HG03280 (cell line): ENCODE data around the gene APBA2.

Experiments
- ATAC-seq: cut with Tn5 transposase; IDR thresholded peaks from one replicate; pipeline ENCODE4 v1.9.1; 2021; ENCODE audit warnings: mild to moderate bottlenecking, moderate library complexity; ENCODE audit not compliant: unreplicated experiment

The APBA2 gene

DNA sequence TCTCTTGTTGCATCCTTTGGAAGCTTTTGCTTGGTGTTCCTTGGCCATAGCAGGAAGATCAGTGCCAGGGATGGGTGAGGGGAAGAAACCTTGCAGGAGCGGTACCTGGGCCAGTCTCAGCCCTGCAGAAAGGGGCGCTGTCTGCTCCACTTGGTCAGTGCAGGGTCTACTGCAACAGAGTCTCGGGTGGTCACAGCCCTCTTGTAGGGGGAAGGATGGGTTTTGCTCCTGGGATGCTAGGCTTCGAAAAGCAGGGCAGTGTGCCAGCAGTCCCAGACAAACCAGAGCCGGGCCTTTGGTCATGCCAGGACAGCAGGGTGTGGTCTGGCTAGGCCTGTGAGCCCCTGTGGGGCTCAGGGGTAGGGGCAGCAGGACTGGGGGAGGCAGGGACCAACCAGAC lies 186.7 kb downstream of the APBA2 start:
- ATAC-seq = no peak

DNA sequence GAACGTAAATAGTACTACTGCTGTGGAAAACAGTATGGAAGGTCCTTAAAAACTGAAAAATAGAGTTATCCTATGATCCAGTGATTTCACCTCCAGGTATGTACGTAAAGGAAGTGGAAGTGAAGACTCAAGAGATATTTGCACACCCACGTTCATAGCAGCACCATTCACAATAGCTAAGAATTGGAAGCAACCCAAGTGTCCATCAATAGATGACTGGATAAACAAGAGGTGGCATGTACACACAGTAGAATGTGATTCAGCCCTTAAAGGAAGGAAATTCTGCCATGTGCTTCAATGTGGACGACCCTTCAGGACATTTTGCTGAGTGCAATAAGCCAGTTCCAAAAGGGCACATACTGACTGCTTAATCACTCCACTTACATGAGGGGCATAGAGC lies 188.3 kb downstream of the APBA2 start:
- no peak for ATAC-seq

DNA sequence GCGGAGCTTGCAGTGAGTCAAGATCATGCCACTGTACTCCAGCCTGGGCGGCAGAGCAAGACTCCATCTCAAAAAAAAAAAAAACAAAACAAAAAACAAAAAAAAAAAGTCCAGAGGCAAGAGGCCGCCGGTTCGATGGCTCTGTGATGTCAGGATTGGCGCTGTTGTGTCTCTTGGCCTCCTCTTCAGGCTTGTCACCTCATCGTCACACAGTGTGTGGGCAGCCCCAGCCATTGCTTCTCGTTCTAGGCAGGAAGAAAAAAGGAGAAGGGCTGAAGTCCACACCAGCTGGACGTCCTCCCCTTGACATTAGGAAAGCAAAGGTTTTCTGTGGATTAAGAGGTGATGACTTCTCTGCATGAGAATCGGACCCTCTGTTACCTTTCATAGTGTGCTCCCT lies 192.8 kb downstream of the APBA2 start:
- ATAC-seq = no peak

DNA sequence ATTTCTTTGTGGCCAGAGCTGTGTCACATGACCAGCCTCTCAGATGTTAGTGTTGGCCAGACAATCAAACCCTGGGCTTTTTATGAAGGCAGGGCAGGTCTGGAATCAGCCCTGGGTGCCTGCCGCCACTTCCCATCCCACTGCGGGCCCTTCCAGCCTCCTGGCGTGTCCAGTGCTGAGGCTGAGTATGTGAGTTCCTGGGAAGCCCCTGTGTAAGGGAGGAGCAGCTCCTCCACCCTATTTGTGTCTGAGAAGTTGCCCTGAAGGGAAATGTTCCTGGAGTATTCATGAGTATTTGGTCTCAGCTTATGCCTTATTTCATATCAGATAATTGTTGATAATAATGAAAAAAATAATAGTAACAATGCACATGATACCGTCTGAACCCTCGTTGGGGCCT lies 193.7 kb downstream of the APBA2 start:
- no peak for ATAC-seq

DNA sequence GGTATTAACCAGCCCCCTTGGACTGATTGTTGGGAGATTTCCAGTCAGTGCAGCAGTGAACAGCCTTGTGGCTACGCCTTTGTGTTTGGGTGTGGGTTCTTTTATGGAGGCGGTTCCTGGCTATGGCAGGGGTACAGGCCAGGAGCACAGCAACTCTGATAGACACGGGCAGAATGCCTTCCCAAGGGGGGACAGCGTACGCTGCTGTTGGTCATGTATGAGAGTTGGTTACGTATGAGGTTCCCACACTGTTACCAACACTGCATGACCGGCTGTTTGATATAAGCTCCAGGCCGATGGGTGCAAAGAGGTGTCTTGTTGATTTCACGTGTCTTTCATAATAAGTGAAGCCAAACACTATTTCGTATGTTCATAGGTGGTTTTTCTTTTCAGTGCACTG lies 196.0 kb downstream of the APBA2 start:
- ATAC-seq = no peak

DNA sequence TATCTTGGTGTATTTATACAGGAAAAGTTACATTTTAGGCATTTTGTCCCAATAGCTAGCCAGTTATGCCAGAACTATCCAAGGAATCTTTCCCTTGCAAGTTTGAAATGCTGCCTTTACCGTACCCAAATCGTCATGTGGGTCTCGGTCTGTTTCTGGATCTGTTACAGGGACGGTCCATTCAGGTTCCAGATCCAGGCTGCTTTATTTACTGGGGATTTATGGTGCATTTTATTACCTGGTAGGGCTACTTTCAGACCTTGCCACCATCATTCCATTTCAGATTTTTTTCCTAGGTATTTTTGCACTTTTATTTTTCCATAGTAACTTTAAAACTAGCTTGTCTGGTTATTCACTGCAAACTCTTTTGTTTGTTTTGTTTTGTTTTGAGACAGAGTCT lies 197.4 kb downstream of the APBA2 start:
- no peak for ATAC-seq

DNA sequence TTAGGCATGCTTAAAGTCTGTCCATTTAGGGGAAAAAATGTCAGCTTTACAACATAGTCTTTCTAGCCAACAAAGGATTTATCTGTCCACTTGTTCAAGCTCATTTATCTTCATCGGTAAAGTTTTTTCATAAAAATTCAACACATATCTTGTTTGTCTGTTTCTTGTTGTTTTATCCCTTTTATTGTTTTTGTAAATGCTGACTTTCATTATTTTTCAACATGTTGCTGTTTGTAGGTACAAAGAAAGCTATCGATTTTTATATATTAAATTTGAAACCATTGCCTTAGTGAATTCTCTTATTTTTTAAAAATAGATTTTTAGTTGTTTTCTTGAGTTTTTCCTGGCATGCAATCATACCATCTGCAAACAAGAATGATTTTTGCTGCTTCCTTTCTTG lies 198.1 kb downstream of the APBA2 start:
- no peak for ATAC-seq

DNA sequence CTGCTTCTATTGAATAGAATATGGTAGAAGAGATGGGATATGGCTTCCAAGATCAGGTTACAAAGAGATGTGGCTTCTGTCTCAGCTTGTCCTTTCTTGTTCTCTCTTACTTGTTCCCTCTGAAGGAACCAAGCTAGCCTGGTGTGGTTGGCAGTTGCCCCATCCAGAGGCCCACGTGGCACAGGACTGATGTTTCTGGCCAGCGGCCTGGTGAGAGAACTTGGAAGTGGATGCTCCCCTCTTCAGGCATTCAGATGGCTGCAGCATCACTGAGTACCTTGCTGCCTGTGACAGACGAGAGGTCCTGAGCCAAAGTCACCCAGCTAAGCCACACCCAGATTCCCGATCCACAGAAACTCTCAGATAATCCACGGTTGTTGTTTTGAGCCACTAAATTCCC lies 200.2 kb downstream of the APBA2 start:
- ATAC-seq = no peak

DNA sequence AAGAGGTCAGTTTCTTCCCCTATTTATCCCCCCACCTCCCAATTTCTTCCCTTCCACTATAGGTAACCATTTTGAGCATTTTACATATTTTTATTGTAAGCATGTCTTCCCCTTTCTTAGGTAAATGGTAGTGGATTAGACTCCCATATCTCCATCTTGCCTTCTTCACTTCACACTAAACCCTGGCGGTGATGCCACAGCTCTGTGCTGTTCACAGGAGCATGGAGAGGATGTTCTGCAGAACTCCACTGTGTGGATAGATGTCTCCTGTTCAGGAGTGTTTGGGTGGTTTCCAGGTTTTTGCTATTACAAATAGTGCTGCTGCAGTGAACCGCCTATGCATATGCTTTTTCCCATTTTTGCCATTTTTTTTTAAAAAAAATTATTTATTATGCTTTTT lies 201.1 kb downstream of the APBA2 start:
- ATAC-seq = no peak

DNA sequence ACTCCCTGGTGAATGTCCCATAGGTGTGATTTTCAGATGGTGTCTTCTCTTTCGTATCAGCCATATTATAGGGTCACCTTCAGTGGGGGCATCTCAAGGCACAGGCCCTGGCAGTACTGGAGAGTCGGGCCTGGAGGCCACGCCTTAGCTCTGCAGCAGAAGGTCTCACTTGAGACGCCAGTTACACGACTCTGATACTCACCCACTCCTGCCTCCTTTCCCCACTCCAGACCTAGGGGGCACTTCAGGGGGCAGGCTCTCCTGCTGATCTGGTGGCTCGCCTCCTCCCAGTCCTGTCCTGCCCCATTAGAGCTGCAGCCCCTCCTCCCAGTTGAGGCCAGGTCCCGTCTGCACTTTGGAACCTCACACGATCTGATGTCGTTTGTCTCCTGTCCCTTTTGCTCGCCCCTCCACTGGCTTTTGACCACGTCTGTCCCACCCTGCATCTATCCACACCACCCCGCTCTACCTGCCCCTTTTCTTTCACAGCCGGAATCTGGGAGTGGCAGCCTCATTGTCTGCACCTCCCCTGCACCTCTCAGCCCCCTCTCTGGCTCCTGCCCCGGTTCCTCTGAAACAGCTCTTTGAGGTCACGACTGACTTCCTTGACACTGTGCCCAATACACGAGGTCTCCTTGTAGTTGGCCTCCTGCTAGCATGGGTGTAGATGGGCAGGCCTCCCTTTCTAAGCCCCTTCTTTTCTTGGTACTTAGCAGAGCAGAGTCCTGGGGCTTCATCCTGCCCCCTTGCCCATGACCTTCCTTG lies 201.9 kb downstream of the APBA2 start:
- ATAC-seq = no peak

DNA sequence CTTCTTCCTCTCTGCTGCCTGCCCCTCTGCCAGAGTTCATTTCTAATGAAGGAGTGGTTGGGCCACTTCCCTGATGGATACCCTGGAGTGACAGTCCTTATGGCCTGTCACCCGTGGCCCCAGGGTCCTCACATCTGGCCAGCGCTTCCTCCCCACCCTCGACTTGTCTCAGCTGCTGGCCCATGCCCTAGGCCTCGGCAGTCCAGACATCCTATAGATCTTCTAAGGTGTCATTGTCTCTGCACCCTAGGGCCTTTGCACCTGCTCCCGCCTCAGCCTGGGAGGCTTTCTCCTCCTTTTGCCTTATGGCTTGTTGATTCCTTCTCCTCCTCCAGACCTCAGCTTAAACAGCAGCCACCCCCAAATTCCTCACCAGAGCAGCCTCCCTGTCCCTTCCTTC lies 202.9 kb downstream of the APBA2 start:
- no peak for ATAC-seq

DNA sequence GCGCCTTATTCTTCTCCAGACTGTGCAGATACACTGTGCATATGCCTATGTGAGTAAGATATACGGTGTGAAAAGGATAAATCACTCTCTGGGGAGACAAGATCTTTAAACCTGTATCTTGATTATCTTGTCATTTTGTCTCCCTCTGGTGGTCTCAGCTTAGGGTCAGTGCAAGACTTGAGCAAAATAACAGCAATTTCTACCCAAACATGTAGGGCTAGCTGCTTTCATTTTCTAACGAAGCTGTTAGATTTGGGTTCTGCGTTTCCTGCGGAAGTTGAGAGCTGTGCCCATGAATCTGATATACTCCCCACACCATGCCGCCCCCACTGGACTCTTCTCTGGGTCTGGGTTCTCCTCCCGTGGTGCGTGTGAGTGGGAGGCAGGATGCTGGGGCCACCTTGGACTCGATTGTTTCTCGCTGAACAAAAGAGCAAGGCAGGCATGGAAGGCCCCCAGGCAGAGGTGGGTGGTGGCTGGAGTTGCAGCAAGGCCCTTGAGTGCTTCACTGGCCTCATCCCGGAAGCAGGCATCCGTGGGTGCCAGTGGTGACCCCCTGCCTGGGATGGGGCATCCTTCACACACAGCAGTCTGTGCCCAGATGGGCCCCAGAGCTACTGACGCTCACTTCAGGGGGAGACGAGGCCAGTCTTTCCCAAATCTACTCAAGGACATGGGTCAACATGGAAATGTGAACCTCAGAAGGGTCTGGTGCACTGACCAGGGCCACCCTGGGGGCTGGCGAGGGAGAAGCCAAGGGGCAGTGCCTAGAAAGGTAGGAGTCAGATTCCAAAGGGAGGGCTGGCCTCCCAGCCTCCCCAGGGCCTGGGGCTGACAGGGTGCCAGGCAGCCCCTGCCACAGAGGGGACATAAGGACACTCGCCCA lies 204.2 kb downstream of the APBA2 start:
- ATAC-seq = no peak

DNA sequence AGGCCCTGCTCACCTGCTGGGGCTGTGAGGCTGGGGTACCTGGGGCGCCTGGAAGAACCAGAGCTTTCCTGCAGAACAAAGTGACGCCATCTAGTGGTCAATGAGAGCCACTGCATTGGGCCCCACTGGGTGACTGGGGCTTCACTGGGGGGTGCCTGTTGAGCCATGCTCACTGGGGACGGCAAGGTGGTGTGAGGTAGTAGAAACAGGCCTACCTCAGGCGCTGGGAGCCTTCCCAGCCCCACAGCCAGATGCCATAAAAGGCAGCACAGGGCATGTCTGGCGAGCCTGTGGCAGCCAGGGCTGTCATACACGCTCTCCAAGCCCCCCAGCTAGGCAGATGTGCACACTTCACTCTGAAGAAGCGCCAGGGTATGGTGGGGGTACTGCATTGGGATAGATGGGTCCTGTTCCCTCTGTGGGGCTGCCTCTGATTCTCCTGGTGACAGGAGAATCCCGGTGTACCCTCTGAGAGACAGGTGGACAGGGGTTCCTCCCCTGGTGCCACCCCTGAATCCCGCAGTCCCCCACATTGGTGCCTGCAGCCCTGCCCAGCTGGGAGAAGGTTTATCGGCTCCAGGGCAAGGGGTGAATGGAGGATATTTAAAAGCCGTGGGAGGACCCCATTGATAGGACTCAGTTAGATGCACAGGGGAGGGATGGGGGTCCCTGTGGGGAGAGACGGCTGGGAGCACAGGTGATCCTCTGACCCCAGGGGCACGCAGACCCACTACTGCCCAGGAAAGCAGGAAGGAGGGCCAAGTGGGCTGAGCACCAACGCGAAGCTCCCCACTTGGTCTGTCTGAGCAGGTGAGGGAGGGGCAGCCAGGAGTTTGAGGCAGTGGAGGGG lies 205.1 kb downstream of the APBA2 start:
- no peak for ATAC-seq

DNA sequence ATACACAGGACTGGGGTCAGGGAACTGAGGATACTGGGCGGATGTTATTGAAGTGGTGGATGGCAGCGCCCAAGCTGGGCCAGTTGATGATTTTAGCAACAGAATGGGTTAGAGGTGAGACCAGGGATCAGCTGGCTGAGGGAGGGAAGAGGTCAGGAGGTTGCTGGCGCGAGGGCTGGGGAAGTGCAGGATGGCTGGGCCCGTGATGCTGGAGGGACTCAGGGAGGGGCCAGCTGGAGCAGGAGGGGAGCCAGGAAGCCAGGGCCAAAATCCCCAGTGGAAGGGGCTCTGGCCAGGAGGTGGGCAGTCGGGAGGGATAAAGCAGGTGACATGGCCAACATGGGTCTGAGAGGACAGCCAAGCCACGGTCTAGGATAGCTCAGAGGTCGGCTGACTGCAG lies 205.9 kb downstream of the APBA2 start:
- ATAC-seq = no peak

DNA sequence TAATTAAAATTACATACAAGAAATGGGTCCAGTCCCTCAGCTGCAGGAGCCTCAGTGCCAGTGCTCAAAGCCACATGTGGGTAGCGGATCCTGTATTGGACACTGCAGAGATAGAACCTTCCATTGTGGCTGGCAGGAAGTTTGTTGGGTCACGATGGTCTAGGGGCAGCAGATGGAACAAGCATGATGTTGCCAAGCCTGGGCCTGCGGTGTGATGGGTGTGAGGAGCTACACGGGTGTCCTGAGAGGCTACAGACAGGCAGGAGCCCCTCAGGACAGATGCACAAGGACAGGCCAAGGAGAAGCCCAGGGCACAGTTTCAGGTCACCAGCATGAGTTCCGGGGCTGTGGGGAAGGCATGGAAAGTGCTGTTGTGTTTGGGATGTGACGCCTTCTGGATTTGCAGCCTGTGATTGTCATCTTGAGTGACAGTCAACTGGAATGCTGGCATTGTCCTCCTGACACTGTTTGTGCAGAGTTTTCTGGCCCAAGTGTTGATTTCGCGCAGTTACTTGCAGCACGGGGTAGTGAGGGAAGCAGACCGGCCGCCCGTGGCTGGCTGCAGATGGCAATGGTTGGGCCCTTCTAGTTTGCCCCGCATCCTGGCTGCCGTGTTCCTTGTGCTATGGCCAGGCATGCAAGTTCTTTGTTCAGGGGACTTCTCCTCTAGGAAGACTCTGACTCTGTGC lies 206.7 kb downstream of the APBA2 start:
- ATAC-seq = no peak

DNA sequence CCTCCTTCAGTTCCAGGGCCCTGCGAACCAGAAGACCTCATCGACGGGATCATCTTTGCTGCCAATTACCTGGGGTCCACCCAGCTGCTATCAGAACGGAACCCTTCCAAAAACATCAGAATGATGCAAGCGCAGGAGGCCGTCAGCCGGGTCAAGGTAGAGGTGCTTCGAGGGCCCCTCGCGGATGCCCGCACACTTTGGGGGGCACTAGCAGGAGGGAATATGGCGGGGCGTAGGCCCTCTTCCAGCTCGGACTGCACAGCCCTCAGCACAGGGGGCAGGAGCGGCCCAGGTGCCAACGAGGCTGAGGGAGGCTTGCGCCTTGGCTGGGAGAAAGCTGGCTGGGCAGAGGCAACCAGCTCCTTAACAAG lies 207.3 kb downstream of the APBA2 start:
- no peak for ATAC-seq

DNA sequence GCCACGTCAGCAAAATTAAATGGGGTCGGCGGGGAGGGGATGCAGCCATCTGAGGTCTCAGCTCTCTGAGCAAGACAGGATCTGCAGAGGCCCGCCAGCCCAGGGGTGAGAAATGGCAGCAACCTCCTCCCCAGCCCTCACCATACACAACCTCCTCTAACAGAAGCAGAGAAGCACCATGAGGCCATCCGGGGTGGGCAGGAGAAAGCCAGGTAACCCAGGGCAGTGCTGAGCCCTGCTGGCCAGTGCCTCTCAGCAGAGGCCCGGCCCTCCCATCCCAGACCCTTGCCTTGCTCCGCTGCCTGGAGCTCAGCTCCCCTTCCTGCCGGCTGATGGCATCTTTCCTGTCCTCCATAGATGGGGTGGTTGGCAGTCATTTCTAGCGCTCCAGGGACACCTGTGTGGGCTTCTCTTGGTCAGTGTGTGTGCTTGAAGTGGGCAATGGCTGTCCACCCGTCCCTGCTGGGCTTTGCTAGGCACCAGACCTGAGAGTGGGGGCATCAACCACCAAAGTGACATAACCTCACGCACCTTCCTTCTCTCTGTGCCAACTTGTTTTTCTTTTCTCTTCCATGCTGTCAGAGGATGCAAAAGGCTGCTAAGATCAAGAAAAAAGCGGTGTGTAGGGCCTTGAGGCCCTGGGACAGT lies 208.0 kb downstream of the APBA2 start:
- no peak for ATAC-seq

DNA sequence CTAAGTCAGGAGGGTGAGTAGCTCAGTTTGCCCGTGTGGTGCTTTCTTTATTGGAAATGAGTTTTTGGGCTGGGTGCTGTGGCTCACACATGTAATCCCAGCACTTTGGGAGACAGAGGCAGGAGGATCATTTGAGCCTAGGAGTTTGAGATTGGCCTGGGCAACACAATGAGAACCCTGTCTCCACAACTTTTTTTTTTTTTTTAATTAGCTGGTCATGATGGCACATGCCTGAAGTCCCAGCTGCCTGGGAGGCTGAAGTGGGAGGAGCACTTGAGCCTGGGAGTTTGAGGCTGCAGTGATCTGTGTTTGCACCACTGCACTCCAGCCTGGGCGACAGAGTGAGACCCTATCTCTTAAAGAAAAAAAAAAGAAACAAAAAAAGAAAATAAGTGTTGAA lies 208.9 kb downstream of the APBA2 start:
- ATAC-seq = no peak

DNA sequence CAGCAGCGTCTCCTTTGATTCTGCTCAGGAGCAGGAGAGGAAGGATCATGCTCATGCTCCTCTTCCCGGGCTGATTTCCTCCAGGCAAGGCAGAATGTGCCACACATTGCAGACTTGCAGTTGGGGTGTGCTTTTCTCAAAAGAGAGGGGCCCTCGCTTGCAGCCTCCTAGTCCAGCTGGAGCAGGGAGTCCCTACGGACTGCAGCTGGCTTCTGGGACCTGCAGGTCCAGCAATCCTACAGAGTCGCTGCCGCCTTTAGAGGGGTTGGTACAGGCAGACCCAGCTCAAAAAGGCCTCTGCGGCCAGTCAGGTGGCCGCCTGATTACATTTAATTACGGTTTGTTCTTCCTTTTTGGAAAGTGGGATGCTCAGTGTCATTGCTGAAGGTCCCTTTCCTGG lies 210.0 kb downstream of the APBA2 start:
- no peak for ATAC-seq

DNA sequence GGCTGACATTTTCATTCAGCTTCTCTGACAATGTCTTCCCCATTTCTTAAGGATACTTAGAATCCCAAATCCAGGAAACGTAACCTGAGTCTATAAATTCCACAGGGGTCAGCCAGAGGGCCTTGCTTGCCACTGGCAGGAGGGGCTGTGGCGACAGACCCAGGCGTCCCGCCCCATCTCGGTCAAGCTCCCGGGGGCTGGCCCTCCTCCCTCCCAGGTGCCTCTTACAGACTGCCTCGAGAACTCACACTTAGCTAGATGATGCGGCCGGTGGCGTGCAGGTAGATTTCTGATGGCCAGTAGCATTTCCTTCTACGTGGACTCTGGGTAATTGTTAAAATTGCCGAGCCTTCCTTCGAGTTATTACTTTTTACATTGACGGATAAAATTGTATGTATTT lies 211.4 kb downstream of the APBA2 start:
- ATAC-seq = no peak
